Keratinocyte (primary cell): ENCODE data around the gene DNAI2.

Experiments used
- EZH2 ChIP-seq: IDR thresholded peaks from one replicate; pipeline ENCODE4 v1.6.1; 2012; ENCODE audit warnings: inconsistent platforms, mild to moderate bottlenecking, low read length, moderate library complexity
- TF ChIP-seq, protein P1 (sequence below), 3 experiments: IDR thresholded peaks in 1 of 3; conservative IDR thresholded peaks in 1 of 3; optimal IDR thresholded peaks in 1 of 3; 2 replicates in 2 of 3; 3 replicates in 1 of 3; pipeline versions ENCODE3 to v1.5.1; 2011; ENCODE audit warnings: low read length in 3 of 3, mild to moderate bottlenecking in 3 of 3, moderate library complexity in 2 of 3, control low read depth in 1 of 3, inconsistent platforms in 1 of 3; ENCODE audit not compliant: insufficient read depth in 2 of 3; ENCODE audit errors: extremely low read depth in 1 of 3

- TF ChIP-seq, protein P1, sequence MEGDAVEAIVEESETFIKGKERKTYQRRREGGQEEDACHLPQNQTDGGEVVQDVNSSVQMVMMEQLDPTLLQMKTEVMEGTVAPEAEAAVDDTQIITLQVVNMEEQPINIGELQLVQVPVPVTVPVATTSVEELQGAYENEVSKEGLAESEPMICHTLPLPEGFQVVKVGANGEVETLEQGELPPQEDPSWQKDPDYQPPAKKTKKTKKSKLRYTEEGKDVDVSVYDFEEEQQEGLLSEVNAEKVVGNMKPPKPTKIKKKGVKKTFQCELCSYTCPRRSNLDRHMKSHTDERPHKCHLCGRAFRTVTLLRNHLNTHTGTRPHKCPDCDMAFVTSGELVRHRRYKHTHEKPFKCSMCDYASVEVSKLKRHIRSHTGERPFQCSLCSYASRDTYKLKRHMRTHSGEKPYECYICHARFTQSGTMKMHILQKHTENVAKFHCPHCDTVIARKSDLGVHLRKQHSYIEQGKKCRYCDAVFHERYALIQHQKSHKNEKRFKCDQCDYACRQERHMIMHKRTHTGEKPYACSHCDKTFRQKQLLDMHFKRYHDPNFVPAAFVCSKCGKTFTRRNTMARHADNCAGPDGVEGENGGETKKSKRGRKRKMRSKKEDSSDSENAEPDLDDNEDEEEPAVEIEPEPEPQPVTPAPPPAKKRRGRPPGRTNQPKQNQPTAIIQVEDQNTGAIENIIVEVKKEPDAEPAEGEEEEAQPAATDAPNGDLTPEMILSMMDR (optimal IDR thresholded peaks at IDR 0.05 in 1 of 3, IDR thresholded peaks at IDR 0.05 in 1 of 3, conservative IDR thresholded peaks at IDR 0.05 in 1 of 3; ENCODE audit: extremely low read depth in 1 of 3, insufficient read depth in 2 of 3, low read length in 3 of 3): no peak
- no peak for TF ChIP-seq EZH2
These were observed 88.9 kb downstream of the DNAI2 start for GRCh38 chr17:74362810-74363498.
